BJ (cell line): ENCODE measurements around the gene CBX3. TPM values are rescaled to one million over a fixed set of nuclear protein-coding genes. Genes with fewer than 3 reads are reported as not detected.
"Not testable (repeated sequence)": the region's sequence is repeated elsewhere in the genome, so short reads cannot be mapped to it uniquely, and the experiment has no call there.

Experiments
- CTCF ChIA-PET: fragments of 350-600 bp; formaldehyde crosslinking; extraction: SDS; loops from one replicate; lab custom pipeline; 2021; ENCODE audit warnings: antibody characterized with exemption, inconsistent platforms; lab: Yijun Ruan, JAX
- POLR2A ChIA-PET: fragments of 300-600 bp; sonication (Branson Sonifier 250); formaldehyde crosslinking; extraction: SDS; loops from one replicate; lab custom pipeline; 2021; ENCODE audit warnings: antibody characterized with exemption; lab: Charles Lee
- DNase-seq: peaks from one replicate; pipeline ENCODE4 v3.0.0-alpha.2; 2011; ENCODE audit warnings: low read depth
- H3K27me3 ChIP-seq: 2 replicates; pipeline ENCODE4 v1.6.0; 2011; ENCODE audit warnings: low read length; ENCODE audit not compliant: control insufficient read depth, insufficient read depth
- H3K36me3 ChIP-seq: 2 replicates; pipeline ENCODE4 v1.5.1; 2011; ENCODE audit warnings: low read length; ENCODE audit not compliant: control insufficient read depth, insufficient read depth
- H3K4me3 ChIP-seq: 2 replicates; pipeline ENCODE4 v1.5.1; 2011; ENCODE audit warnings: low read depth, mild to moderate bottlenecking, control low read depth, low read length
- polyA plus RNA-seq: library from polyadenylated mRNA; depleted of rRNA; stranded (reverse); fragments of >200 nt; gene quantifications from 2 replicates; pipeline ENCODE4 v1.2.3, GENCODE V29; 2011
- TF ChIP-seq, protein P1 (sequence below): IDR thresholded peaks from 2 replicates; pipeline ENCODE4 v1.5.1; 2011; ENCODE audit warnings: low read depth, mild to moderate bottlenecking, control low read depth, inconsistent platforms, low read length, moderate library complexity; ENCODE audit not compliant: insufficient read depth

The CBX3 gene
- polyA plus RNA-seq, 1 experiment, result 37.0 TPM

- TF ChIP-seq, protein P1, sequence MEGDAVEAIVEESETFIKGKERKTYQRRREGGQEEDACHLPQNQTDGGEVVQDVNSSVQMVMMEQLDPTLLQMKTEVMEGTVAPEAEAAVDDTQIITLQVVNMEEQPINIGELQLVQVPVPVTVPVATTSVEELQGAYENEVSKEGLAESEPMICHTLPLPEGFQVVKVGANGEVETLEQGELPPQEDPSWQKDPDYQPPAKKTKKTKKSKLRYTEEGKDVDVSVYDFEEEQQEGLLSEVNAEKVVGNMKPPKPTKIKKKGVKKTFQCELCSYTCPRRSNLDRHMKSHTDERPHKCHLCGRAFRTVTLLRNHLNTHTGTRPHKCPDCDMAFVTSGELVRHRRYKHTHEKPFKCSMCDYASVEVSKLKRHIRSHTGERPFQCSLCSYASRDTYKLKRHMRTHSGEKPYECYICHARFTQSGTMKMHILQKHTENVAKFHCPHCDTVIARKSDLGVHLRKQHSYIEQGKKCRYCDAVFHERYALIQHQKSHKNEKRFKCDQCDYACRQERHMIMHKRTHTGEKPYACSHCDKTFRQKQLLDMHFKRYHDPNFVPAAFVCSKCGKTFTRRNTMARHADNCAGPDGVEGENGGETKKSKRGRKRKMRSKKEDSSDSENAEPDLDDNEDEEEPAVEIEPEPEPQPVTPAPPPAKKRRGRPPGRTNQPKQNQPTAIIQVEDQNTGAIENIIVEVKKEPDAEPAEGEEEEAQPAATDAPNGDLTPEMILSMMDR, result no peak
- no peak for DNase-seq
- CTCF ChIA-PET, result interaction anchor here (1.0 to 1.2 kb wide), 2 partner anchors 15 to 21 kb away, joined by 3 to 4 read pairs; no protein-coding TSS in a partner anchor
Observed at GRCh38 chr7:26159243-26159642, 42.3 kb upstream of the CBX3 start.

GRCh38 chr7:26160896-26161295 lies 40.6 kb upstream of the CBX3 start:
- TF ChIP-seq, protein P1, result no peak
- Histone ChIP-seq H3K27me3 (no peaks in the 10 kb centered on the region), H3K36me3 (no peaks in the 10 kb centered on the region), H3K4me3 (no peak overlapping the region)
- ChIA-PET POLR2A (no interaction called here), CTCF (interaction anchor here (0.7 to 2.0 kb wide), 6 partner anchors 11 to 70 kb away, joined by 3 to 7 read pairs (median 4); no protein-coding TSS in a partner anchor)
- DNase-seq, result no peak

More at GRCh38 chr7:26159243-26159642, 42.3 kb upstream of the CBX3 start:
- no peaks in the 10 kb centered on the region for H3K27me3 ChIP-seq
- POLR2A ChIA-PET, result no interaction called here
- no peak overlapping the region for H3K4me3 ChIP-seq
- H3K36me3 ChIP-seq, result no peaks in the 10 kb centered on the region

- CTCF ChIA-PET, result no interaction called here
- TF ChIP-seq, protein P1, result no peak
- no peak for DNase-seq
- Histone ChIP-seq H3K4me3 (no peak overlapping the region), H3K36me3 (no peaks in the 10 kb centered on the region), H3K27me3 (no peaks in the 10 kb centered on the region)
- POLR2A ChIA-PET, result no interaction called here
Observed at GRCh38 chr7:26162431-26162830, 39.1 kb upstream of the CBX3 start.

DNA sequence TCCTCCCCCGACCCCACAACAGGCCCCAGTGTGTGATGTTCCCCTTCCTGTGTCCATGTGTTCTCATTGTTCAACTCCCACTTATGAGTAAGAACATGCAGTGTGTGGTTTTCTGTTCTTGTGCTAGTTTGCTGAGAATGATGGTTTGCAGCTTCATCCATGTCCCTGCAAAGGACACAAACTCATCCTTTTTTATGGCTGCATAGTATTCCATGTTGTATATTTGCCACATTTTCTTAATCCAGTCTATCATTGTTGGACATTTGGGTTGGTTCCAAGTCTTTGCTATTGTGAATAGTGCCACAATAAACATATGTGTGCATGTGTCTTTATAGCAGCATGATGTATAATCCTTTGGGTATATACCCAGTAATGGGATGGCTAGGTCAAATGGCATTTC lies 37.7 kb upstream of the CBX3 start:
- DNase-seq, H3K36me3 ChIP-seq, H3K4me3 ChIP-seq, CTCF ChIA-PET, H3K27me3 ChIP-seq, POLR2A ChIA-PET: not testable (repeated sequence)

- no peaks in the 10 kb centered on the region for H3K27me3 ChIP-seq
- ChIA-PET POLR2A (no interaction called here), CTCF (interaction anchor here (0.9 to 1.4 kb wide), 2 partner anchors 10 to 11 kb away, joined by 3 to 6 read pairs; no protein-coding TSS in a partner anchor)
- DNase-seq, result no peak
- no peak overlapping the region for H3K4me3 ChIP-seq
- TF ChIP-seq, protein P1, result no peak
- H3K36me3 ChIP-seq, result no peaks in the 10 kb centered on the region
Observed at GRCh38 chr7:26165950-26166683, 35.4 kb upstream of the CBX3 start.
